HS-27A (cell line): ENCODE results near the gene PPP1R9A.

Experiments
- DNase-seq: peaks from one replicate; pipeline ENCODE4 v3.0.0-alpha.2; 2012; ENCODE audit warnings: low read depth, missing footprints

The PPP1R9A gene

DNA sequence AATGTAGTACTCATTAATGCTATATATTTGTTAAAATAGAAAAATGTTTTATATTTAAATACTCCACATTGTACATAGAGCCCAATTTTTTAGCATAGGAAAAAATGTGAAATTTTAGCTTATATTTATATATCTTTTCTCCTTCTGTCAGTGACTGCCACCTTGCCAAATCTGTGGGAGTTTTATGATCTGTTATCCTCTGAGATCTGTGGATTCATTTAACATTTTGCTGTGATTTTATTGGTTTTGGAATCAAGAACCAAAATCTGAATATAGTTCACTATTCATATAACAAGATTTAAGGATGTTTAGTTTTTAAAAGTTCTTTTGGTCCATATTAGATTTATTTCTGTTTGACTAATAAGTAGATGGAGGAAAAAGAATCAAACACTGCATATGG is 127.9 kb downstream of the PPP1R9A start:
- no peak for DNase-seq

DNA sequence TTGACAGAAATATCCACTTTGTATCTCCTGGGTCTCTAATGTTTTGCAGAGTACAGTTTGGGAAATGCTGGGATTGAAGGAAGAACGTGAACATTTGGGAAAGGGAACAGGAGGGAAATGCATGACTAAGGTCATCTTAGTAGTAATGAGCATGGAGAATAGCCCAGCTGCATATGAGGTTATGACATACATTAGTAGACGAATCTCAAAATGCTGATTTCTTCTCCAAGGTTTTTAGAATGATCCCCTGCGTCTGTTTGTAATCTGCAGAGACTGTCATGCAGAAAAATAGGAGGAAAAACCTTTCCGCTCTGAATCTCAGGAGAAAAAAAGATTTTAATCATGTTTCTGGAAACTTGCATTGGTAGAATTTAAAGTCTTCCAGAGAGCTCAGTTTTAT is 133.6 kb downstream of the PPP1R9A start:
- no peak for DNase-seq

- peak; percentile 15 for DNase-seq
Observed at GRCh38 chr7:95045236-95045923, 138.0 kb downstream of the PPP1R9A start.

DNA sequence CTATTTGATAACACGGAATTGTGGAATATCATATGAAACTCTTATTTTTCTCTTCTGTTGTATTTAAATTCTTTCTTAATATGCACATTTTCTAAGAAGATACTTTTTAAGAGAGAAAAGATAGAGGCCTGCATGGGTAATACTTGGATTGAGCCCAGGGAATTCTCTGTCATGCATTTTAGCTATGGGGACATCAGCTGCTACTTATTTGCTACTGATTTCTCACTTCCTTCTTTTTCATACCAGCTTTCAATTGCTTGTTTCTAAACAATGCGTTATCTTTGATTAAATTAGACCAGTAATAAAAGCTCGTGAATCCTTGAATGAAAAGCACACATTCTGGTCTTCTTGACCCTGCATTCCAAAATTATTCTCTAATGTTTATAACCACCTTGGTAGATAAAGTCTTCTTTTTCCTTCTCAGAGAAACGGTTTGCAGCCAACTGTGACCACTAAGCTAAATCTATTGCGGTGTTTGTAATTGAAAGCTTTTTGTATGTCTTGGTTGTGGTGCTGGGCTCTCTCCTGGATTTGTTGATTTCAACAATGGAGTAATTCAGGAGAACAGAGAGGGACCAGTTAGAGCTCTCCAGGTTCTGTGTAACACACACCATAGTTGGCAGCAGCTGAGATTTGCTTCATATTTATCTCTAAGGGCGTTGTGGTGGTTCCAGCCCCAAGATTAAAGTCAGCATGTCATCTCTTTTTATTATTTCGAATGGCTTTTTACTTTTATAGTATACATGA is 139.3 kb downstream of the PPP1R9A start:
- no peak for DNase-seq

- DNase-seq, result no peak
Observed at GRCh38 chr7:95047291-95047690, 139.9 kb downstream of the PPP1R9A start.

DNA sequence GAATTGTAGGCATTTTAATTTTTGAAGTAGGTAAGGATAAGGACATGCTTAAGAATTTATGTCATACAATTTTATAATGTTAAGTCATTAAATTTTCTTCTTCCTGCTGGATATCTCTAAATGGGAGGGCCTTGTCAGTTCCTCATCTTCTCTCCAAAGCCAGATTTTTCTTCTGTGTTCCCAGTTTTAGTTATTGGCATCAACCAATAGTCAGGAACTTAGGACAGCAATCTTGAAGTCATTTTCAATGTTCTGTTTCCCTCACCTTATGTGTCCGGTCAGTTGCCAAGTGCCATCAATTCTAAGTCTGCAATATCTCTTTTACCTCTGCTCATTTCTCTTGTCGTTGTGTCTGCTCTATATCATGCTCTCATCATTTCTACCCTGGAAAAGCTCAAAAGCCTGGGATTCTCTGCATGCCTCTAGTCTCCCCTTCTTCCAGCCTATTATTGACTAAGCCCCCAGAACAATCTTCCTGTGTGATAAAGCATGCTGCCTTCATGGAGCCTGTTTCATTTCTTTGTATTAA is 145.2 kb downstream of the PPP1R9A start:
- no peak for DNase-seq

DNA sequence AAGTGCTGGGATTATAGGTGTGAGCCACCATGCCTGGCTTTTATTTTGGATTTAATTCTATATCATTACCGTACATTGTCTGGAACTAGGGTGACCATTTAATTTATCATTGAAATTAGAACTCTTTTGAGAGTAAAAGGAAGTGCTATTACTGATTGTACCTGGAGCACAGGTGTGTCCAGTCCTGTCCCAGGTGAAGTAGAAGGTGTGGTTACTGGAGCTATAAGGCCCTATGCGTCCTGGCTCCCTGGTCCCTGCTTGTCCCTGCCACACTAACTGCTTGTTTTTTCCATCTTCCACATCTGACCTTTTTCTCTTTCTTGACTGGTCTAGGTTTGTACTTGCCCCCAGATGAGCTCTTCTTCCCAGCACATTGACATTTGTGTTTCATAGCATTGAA is 147.0 kb downstream of the PPP1R9A start:
- no peak for DNase-seq

GRCh38 chr7:95055295-95055694 is 147.9 kb downstream of the PPP1R9A start:
- no peak for DNase-seq

- no peak for DNase-seq
Observed at GRCh38 chr7:95056107-95056739, 148.8 kb downstream of the PPP1R9A start.

DNA sequence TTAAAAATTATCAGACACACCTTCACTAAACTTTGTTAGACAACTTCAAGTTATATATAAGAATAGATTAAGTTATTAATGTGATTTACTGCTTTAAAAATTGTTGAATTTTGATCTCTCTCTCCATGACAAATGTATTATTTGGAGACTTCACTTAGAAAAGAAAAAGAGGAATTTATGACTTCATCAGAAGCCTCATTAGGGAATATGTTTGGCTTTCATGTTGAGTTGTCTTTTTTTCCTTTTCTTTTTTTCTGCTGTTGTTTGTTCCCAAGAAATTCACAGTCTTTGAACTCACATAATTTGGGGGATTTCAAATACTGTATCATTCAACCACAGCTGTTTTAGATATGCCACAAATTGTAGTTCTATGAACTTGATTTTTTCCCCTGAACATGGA is 149.5 kb downstream of the PPP1R9A start:
- no peak for DNase-seq

- no peak for DNase-seq
Observed at GRCh38 chr7:95059842-95060313, 152.5 kb downstream of the PPP1R9A start.

DNA sequence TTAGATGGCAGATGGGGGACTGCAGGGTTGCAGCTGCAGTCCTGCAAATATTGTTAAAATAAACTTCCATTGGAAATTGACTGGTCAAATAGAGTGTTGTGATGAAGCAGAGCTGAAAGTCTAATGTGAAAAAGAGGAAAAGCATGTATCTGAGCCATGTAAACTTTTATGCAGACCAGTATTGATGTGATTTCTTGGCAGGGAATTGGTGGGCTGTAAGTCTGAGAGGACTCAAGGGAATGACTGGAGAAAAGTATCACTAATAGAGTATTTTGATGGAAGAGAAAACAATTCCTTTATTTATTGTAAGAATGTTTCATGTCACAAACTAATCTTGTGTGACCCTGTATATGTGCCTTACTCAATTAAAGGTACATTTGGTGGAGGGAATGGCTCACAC is 155.5 kb downstream of the PPP1R9A start:
- DNase-seq, result no peak

DNA sequence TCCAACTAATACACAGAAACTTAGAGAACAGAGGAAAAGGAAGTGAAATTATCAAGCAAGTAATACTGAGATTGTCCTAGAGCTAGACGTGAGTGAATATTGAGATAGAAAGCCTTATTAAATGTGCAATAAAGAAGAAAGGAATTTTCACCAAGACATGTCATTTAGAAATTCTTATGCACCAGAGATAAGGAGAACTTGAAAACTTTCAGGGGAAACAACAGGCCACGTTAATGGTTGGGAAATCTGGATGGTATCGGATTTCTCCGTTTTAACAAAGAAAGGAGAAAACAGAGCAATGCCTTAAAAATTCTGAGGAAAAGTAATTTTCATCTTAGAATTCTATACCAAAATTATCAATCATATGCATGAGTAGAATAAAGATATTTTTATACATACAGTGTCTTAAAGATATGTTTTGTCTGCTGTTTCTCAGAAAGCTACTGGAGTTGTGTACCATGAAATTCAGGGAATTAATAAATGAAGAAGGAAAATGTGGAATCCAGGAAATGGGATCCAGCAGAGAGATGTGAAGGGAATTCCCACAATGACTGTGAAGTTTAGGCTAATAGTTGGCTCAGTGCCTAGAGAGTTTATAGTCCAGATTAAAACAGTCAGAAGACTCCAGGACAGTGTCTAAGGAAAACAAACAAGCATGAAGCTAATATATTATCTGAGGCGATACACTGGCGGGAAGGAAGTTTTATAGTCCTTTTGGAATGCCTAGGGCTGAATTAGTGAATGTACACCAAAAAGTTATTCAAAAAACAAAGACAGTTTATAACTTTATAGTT is 159.5 kb downstream of the PPP1R9A start:
- no peak for DNase-seq

- DNase-seq, result no peak
Observed at GRCh38 chr7:95088536-95089215, 181.3 kb downstream of the PPP1R9A start.

DNA sequence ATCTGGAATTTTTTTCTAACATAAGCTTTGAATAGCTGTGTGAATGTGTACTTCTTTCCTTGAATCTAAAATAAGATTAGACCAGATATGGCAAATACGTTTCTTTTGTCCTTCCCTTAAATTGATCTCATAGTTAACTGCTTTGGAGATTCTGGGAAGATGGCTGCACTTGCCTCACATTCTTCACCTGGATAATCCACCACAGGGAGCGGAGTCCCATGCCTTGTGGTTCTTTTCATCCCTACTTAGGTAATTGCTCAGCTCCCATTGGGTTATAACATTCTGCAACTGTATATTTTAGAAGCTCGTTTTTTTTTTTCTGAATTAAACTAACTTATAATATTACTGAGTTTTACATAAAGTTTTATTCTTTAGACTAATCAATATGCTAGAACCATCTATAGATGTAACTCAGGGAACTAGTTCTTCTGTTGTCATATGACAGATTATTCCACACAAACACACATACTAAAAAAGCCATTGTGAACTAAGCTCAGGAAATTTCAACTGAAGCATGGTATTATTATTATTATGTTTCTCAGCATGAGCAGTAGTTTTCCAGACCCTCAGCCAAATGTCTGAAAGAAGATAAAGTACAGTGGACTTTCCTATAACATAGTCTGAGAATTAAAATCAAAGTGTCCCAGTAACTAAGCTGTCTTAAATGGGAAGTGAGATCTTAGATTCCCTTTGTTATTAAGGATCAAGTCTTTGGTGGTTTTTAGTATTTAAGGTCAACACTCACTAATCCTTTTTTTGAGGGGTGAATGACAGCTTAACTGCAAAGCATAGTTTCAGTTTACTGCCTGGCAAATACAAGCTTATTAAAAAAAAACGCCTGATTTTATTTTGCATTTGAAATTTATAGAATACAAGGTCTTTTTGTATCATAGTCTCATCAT is 182.3 kb downstream of the PPP1R9A start:
- no peak for DNase-seq

GRCh38 chr7:95092324-95092723 is 184.9 kb downstream of the PPP1R9A start:
- DNase-seq, result no peak

DNA sequence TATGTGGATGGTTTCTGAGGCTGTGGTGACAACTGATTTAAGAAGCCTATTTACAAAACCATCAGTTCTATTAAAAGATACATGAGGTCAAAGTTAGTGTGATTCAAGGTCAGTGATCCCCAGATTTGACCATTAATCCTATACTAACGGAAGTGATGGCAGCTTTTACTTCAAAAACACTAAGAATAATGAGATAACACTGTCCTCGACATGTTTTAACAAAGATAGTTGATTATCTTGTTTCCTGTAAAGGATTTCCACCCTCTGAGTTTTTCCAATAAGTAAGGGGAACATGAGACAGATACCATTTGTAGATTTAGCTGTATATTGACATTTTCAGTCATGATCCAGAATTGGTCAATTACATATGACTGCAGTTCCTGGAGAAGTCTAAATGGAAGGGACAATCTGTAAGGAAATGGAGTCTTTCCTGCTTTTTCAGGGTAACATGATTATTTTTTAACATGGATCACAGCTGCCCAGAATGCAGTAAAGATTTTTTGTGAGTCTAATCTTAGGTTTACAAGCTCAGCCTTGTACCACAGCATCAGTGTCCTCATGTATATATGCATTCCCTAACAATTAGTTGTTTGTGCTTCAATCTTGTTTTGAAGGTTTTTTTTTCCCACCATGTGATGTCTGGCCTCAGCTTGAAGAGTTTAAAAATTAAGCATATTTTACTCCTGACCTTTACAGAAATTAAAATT is 188.0 kb downstream of the PPP1R9A start:
- DNase-seq, result no peak

DNA sequence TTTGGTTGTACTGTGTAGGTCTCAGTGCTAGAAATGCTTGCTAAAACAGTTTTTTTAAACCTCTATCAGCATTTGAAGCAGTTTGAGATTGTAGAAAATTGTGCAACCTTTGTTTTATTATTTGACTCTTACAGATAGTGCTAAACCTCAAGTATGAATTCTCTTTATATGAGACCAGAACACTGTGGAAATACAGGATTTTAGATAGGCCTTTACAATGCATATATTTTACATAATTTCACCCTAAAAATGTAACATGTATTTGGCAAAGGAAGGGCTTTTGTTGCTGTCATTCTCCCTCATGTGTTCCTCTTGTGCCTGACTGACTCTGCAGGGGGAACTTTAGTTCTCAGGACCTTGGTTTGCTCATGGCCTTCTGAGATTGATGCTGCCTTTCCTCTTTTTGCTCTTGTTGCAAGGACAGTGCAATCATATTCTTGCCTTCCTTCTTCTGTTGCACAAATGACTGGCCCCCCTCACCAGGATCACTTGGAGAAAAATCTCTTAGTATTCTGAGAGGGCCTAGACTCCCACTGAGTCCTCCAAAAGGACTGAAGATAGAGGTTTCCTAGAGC is 188.7 kb downstream of the PPP1R9A start:
- DNase-seq, result no peak

DNA sequence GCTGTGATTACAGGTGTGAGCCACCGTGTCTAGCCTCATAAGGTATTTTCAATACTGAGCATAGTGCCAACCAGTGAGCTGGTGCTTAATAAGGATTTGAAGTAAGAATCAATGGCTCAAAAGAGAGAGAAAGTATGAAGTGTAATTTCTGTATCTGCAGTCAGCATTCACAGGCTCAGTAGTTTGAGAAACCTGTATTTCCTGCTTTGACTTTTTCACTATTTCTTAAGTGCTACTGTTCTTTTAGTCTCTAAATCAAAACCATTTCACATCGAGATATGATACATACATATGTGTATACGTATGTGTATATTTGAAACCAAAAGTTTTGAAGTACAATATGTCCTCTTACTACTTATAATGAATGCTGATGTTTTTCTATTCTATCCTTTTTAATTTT is 189.9 kb downstream of the PPP1R9A start:
- no peak for DNase-seq
